ENCODE measurements around the gene THYN1.

GRCh38 chr11:134202661-134203060 is 50.5 kb downstream of the THYN1 start:
- no peak for TF ChIP-seq CTCF (conservative IDR thresholded peaks at IDR 0.05; ENCODE audit: low read depth, low read length)
- TF ChIP-seq EZH2phosphoT487 (IDR thresholded peaks at IDR 0.05; ENCODE audit: borderline replicate concordance, low read length) = no peak
- TF ChIP-seq EZH2 (IDR thresholded peaks at IDR 0.05; ENCODE audit: low read length, unreplicated experiment) = no peak

All from PC-3 (cell line).